HepG2 (cell line): ENCODE data around the gene GNL3. TPM values are rescaled to one million over a fixed set of nuclear protein-coding genes. Genes with fewer than 3 reads are reported as not detected.

Experiments
- ATAC-seq: fragments of 200-7000 bp; cut with Tn5 transposase; 3 replicates; pipeline ENCODE4 v1.9.1; 2020; ENCODE audit warnings: mild to moderate bottlenecking, moderate library complexity
- BruUV-seq: library from RNA; stranded (reverse); fragments of 400-500 nt; replicated peaks from 2 replicates; lab custom pipeline; 2021; lab: Mats Ljungman, UMichigan
- CTCF ChIA-PET: fragments of 300-600 bp; formaldehyde crosslinking; extraction: SDS; loops from one replicate; lab custom pipeline; 2021; ENCODE audit warnings: low total read pairs, inconsistent platforms, low intra/inter-chr PET ratio; lab: Yijun Ruan, JAX
- POLR2A ChIA-PET: fragments of 350-600 bp; sonication (Branson Sonifier 250); formaldehyde crosslinking; loops from one replicate; lab custom pipeline; 2020; ENCODE audit warnings: antibody characterized with exemption, inconsistent platforms; lab: Yijun Ruan, JAX
- DNase-seq: peaks from one replicate; pipeline ENCODE4 v3.0.0-alpha.2; 2015; ENCODE audit warnings: low spot score
- FAIRE-seq: peaks from 3 replicates; lab custom pipeline; 2011; peaks lifted over from hg19 to GRCh38; lab: Jason Lieb, UNC
- H2AFZ ChIP-seq: one replicate; pipeline ENCODE4 v1.6.1; 2011; ENCODE audit warnings: low read length, inconsistent platforms
- H3K27ac ChIP-seq: fragments of 300-600 bp; 3 replicates; pipeline ENCODE4 v1.8.0; 2011; ENCODE audit warnings: mixed run types, mild to moderate bottlenecking, mixed read lengths, low read length, inconsistent platforms; ENCODE audit not compliant: insufficient read depth; ENCODE audit errors: extremely low read length
- H3K27me3 ChIP-seq, 2 experiments: fragments of 200-600 bp in 1 of 2; 2 replicates in 1 of 2; 3 replicates in 1 of 2; pipeline versions ENCODE4 v1.6.0 to v1.8.0; 2011; ENCODE audit warnings: low read length in 2 of 2, mild to moderate bottlenecking in 2 of 2, moderate library complexity in 2 of 2, inconsistent platforms in 1 of 2; ENCODE audit not compliant: insufficient read depth in 2 of 2, control insufficient read depth in 1 of 2
- H3K36me3 ChIP-seq, 2 experiments: fragments of 200-600 bp in 1 of 2; replicated peaks in 1 of 2; 2 replicates in 1 of 2; 3 replicates in 1 of 2; pipeline versions ENCODE4 v1.5.1 to v1.8.0; 2011; ENCODE audit warnings: low read length in 2 of 2, inconsistent platforms in 1 of 2; ENCODE audit not compliant: insufficient read depth in 2 of 2, control insufficient read depth in 1 of 2
- H3K4me1 ChIP-seq: 2 replicates; pipeline ENCODE4 v1.5.1; 2012; ENCODE audit warnings: low read length, inconsistent platforms; ENCODE audit not compliant: insufficient read depth
- H3K4me2 ChIP-seq: 2 replicates; pipeline ENCODE4 v1.6.0; 2011; ENCODE audit warnings: low read depth, low read length, inconsistent platforms
- H3K4me3 ChIP-seq, 3 experiments: fragments of 200-600 bp in 1 of 3; sonication (generic), shearing (Covaris generic) in 1 of 3; replicated peaks in 1 of 3; 2 replicates each; pipeline ENCODE4 v1.5.1; 2011 to 2016; ENCODE audit warnings: low read length in 3 of 3, inconsistent platforms in 2 of 3, low read depth in 2 of 3, mild to moderate bottlenecking in 2 of 3, control low read depth in 1 of 3, mixed read lengths in 1 of 3; ENCODE audit not compliant: insufficient read depth in 1 of 3
- H3K79me2 ChIP-seq: one replicate; pipeline ENCODE4 v1.6.1; 2011; ENCODE audit warnings: low read length, inconsistent platforms; ENCODE audit not compliant: insufficient read depth
- H3K9ac ChIP-seq: 2 replicates; pipeline ENCODE4 v1.6.0; 2011; ENCODE audit warnings: mild to moderate bottlenecking, low read depth, low read length, inconsistent platforms; ENCODE audit not compliant: insufficient read depth
- H3K9me3 ChIP-seq: 2 replicates; pipeline ENCODE4 v1.5.1; 2012; ENCODE audit warnings: mild to moderate bottlenecking, low read length
- H4K20me1 ChIP-seq: 2 replicates; pipeline ENCODE4 v1.6.0; 2011; ENCODE audit warnings: inconsistent platforms, mild to moderate bottlenecking, low read length, moderate library complexity; ENCODE audit not compliant: insufficient read depth
- CEBPB ChIP-seq: IDR thresholded peaks from 2 replicates; pipeline ENCODE4 v1.6.1; 2011; ENCODE audit warnings: low read depth, low read length, improper control_type of control experiment, borderline replicate concordance
- HCFC1 ChIP-seq: fragments of 150-350 bp; IDR thresholded peaks from 2 replicates; pipeline ENCODE4 v1.6.1; 2014; ENCODE audit warnings: low read depth, low read length
- KDM3A ChIP-seq: IDR thresholded peaks from 2 replicates; pipeline ENCODE4 v1.6.1; 2018; ENCODE audit warnings: low read depth, missing compliant biosample characterization
- NBN ChIP-seq: fragments of 450-650 bp; conservative IDR thresholded peaks from 2 replicates; pipeline ENCODE4 v1.6.1; 2017
- SMARCC2 ChIP-seq: fragments of 450-650 bp; IDR thresholded peaks from 2 replicates; pipeline ENCODE4 v1.6.1; 2017; ENCODE audit warnings: antibody characterized with exemption, mild to moderate bottlenecking
- TBP ChIP-seq: sonication (generic); formaldehyde crosslinking; IDR thresholded peaks from 2 replicates; pipeline ENCODE4 v1.5.0; 2020; ENCODE audit warnings: missing genetic modification reagents
- ZNF253 ChIP-seq: sonication (generic); formaldehyde crosslinking; IDR thresholded peaks from 2 replicates; pipeline ENCODE4 v1.8.0; 2022; ENCODE audit warnings: mild to moderate bottlenecking, missing genetic modification reagents, borderline replicate concordance
- ZNF446 ChIP-seq: sonication (generic); formaldehyde crosslinking; IDR thresholded peaks from 2 replicates; pipeline ENCODE4 v1.5.0; 2020; ENCODE audit warnings: mild to moderate bottlenecking, missing genetic modification reagents
- ZNF605 ChIP-seq: sonication (generic); formaldehyde crosslinking; IDR thresholded peaks from 2 replicates; pipeline ENCODE4 v1.8.0; 2022; ENCODE audit warnings: mild to moderate bottlenecking, missing genetic modification reagents
- ZNF607 ChIP-seq: sonication (generic); formaldehyde crosslinking; IDR thresholded peaks from 2 replicates; pipeline ENCODE4 v1.5.1; 2020; ENCODE audit warnings: missing genetic modification reagents, mild to moderate bottlenecking, borderline replicate concordance
- ZNF790 ChIP-seq: sonication (generic); formaldehyde crosslinking; IDR thresholded peaks from 2 replicates; pipeline ENCODE4 v1.8.0; 2022; ENCODE audit warnings: missing genetic modification reagents, mild to moderate bottlenecking, borderline replicate concordance
- ZNF878 ChIP-seq: sonication (generic); formaldehyde crosslinking; IDR thresholded peaks from 2 replicates; pipeline ENCODE4 v1.8.1; 2023; ENCODE audit warnings: mild to moderate bottlenecking, missing genetic modification reagents, moderate library complexity
- WGBS: methylation state at CpG from one replicate; pipeline ENCODE4 v1.1.6; 2017; ENCODE audit warnings: low lambda C conversion rate; 5-methylcytosine and 5-hydroxymethylcytosine counted together
- in situ Hi-C: cut with HindIII; loops from 2 replicates; pipeline ENCODE4 v1.10.0; 2017; ENCODE audit warnings: low pct_unique_long_range_greater_than_20kb; ENCODE audit not compliant: extremely low pct_ligation_motif_present
- intact Hi-C: fragments of 100-400 bp; cut with micrococcal nuclease; formaldehyde crosslinking; loops from one replicate; pipeline ENCODE4 v1.10.0; 2022; ENCODE audit not compliant: unreplicated experiment
- polyA plus RNA-seq, 8 experiments: library from polyadenylated mRNA; depleted of rRNA in 3 of 8; stranded (reverse) in 7 of 8; unstranded in 1 of 8; fragments of >200 nt; fragmentation: Illumina TruSeq in 4 of 8; extraction: Trizol in 4 of 8; gene quantifications; 2 replicates each; pipeline versions ENCODE4 v1.2.1 to v1.2.3, GENCODE V29; 2011 to 2016; ENCODE audit warnings: low read depth in 4 of 8, missing spikeins in 1 of 8, mixed read lengths in 1 of 8; ENCODE audit not compliant: insufficient read depth in 1 of 8
- total RNA-seq, 5 experiments: library from RNA; depleted of rRNA; stranded (reverse); fragments of >200 nt; fragmentation: Illumina TruSeq; extraction: Trizol; gene quantifications; 2 replicates each; pipeline ENCODE4 v1.2.3, GENCODE V29; 2016; ENCODE audit warnings: low read depth in 1 of 5
- TF ChIP-seq, protein P1 (sequence below): sonication (generic); formaldehyde crosslinking; IDR thresholded peaks from 2 replicates; pipeline ENCODE4 v1.4.0; 2020; ENCODE audit warnings: low read depth, mild to moderate bottlenecking, missing genetic modification reagents
- TF ChIP-seq, protein P2 (sequence below): sonication (generic); formaldehyde crosslinking; IDR thresholded peaks from 2 replicates; pipeline ENCODE4 v1.9.0; 2021; ENCODE audit warnings: missing genetic modification reagents, borderline replicate concordance
- TF ChIP-seq, protein P3 (sequence below), 2 experiments: sonication (generic) in 1 of 2; formaldehyde crosslinking in 1 of 2; IDR thresholded peaks; 2 replicates each; pipeline versions ENCODE4 v1.6.1 to v1.9.0; 2014 to 2022; ENCODE audit warnings: antibody characterized with exemption in 1 of 2, borderline replicate concordance in 1 of 2, inconsistent platforms in 1 of 2, low read depth in 1 of 2, missing genetic modification reagents in 1 of 2

Gene GNL3
- total and polyA plus RNA-seq, 2 of the 13 experiments (the other 11 are each of a cell fraction or from before 2014, with no cell fraction given), result 129 to 257 TPM

DNA sequence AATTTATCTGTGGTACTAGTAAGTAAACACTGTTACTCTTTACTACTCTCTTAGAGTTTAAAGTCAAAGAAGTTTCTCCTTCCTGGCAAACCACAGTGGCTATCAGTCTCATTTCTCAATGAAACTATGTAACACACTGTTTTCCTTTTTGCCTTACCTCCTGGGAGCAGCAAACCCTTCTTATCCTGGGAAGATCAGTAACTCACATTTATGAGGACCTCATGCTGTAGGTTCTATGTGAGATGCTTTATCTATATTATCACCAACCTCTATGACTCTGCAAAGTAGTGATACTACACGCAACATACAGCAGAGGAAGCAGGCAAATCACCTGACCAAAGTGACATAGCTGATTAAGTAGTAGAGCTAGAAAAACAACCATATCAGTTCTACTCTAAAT lies 35.4 kb upstream of the GNL3 start:
- WGBS, result 100% methylated on average over 1 of the region's 1 CpG

DNA sequence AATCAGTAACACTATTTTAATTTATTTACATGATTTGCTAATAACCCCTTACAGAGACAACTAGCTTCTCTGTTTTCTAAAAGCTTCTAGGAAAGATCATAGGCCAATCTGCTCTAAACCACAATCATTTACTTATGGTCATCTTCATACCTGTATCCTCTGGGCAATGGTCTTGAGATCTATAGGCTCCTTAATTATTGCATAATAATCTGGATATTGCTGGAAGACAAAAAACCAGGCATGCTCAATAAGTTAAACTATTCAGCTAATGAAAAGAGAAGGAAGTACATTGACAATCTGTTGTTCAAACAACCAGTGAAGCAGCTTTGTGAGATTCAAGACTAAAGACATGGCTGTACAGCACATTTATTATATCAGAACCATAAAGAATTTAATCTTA lies 34.2 kb upstream of the GNL3 start:
- DNase-seq (no peak), FAIRE-seq (no peak), ATAC-seq (no peak)
- Histone ChIP-seq H3K4me2 (no peak overlapping the region), H3K9me3 (no peaks in the 10 kb centered on the region), H4K20me1 (no peaks in the 10 kb centered on the region), H3K79me2 (no peaks in the 10 kb centered on the region), H2AFZ (no peak overlapping the region), H3K4me3 (no peak overlapping the region), H3K4me1 (no peaks in the 10 kb centered on the region), H3K27ac (no peak overlapping the region), H3K27me3 (no peaks in the 10 kb centered on the region), H3K36me3 (peaks cover 11 to 62% of the 10 kb centered on the region in 2 experiments), H3K9ac (no peak overlapping the region)
- no TSS peak for BruUV-seq
- CTCF ChIA-PET, result no interaction called here
- intact Hi-C loops (no loop called here), in situ Hi-C loops (no loop called here)
- POLR2A ChIA-PET, result interaction anchor here (0.6 kb wide), 1 partner anchor 27 kb away, joined by 3 read pairs; no protein-coding TSS in a partner anchor
- TF ChIP-seq, protein P1, sequence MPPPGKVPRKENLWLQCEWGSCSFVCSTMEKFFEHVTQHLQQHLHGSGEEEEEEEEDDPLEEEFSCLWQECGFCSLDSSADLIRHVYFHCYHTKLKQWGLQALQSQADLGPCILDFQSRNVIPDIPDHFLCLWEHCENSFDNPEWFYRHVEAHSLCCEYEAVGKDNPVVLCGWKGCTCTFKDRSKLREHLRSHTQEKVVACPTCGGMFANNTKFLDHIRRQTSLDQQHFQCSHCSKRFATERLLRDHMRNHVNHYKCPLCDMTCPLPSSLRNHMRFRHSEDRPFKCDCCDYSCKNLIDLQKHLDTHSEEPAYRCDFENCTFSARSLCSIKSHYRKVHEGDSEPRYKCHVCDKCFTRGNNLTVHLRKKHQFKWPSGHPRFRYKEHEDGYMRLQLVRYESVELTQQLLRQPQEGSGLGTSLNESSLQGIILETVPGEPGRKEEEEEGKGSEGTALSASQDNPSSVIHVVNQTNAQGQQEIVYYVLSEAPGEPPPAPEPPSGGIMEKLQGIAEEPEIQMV (CRISPR knock-in tag), result no peak
- TF ChIP-seq, protein P2, sequence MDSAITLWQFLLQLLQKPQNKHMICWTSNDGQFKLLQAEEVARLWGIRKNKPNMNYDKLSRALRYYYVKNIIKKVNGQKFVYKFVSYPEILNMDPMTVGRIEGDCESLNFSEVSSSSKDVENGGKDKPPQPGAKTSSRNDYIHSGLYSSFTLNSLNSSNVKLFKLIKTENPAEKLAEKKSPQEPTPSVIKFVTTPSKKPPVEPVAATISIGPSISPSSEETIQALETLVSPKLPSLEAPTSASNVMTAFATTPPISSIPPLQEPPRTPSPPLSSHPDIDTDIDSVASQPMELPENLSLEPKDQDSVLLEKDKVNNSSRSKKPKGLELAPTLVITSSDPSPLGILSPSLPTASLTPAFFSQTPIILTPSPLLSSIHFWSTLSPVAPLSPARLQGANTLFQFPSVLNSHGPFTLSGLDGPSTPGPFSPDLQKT (CRISPR knock-in tag), result no peak
- peak; percentile 13; the same call in 1 of the 2 replicates for TF ChIP-seq CEBPB
- TF ChIP-seq, protein P3, sequence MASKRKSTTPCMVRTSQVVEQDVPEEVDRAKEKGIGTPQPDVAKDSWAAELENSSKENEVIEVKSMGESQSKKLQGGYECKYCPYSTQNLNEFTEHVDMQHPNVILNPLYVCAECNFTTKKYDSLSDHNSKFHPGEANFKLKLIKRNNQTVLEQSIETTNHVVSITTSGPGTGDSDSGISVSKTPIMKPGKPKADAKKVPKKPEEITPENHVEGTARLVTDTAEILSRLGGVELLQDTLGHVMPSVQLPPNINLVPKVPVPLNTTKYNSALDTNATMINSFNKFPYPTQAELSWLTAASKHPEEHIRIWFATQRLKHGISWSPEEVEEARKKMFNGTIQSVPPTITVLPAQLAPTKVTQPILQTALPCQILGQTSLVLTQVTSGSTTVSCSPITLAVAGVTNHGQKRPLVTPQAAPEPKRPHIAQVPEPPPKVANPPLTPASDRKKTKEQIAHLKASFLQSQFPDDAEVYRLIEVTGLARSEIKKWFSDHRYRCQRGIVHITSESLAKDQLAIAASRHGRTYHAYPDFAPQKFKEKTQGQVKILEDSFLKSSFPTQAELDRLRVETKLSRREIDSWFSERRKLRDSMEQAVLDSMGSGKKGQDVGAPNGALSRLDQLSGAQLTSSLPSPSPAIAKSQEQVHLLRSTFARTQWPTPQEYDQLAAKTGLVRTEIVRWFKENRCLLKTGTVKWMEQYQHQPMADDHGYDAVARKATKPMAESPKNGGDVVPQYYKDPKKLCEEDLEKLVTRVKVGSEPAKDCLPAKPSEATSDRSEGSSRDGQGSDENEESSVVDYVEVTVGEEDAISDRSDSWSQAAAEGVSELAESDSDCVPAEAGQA (IDR thresholded peaks at IDR 0.05; ENCODE audit: low read depth), result no peak
- TF ChIP-seq, protein P3 (CRISPR knock-in tag; IDR thresholded peaks at IDR 0.05; ENCODE audit: borderline replicate concordance), result no peak
- TF ChIP-seq ZNF790 (CRISPR knock-in tag), result no peak
- no peak for TF ChIP-seq KDM3A (CRISPR knock-in tag)

More for the DNA sequence above, 35.4 kb upstream of the GNL3 start:
- TF ChIP-seq ZNF253 (CRISPR knock-in tag), result no peak
- no peak for TF ChIP-seq ZNF878
- TF ChIP-seq ZNF605 (CRISPR knock-in tag), result no peak
- TF ChIP-seq HCFC1, result no peak
- TF ChIP-seq ZNF607 (CRISPR knock-in tag), result no peak
- no peak for TF ChIP-seq SMARCC2
- TF ChIP-seq NBN, result no peak
- TF ChIP-seq ZNF446 (CRISPR knock-in tag), result no peak
- TF ChIP-seq TBP (CRISPR knock-in tag), result no peak
- no peak for FAIRE-seq
- CTCF ChIA-PET, result no interaction called here
- ATAC-seq, result no peak
- no peaks in the 10 kb centered on the region for H3K9me3 ChIP-seq
- no peaks in the 10 kb centered on the region for H3K4me1 ChIP-seq
- no peaks in the 10 kb centered on the region for H4K20me1 ChIP-seq
- H3K36me3 ChIP-seq, result peaks cover 9 to 62% of the 10 kb centered on the region in 2 experiments
- DNase-seq, result no peak
- no TSS peak for BruUV-seq
- H3K27ac ChIP-seq, result no peak overlapping the region
- in situ Hi-C loops, result no loop called here
- H3K4me3 ChIP-seq, result no peak overlapping the region
- no peak overlapping the region for H3K4me2 ChIP-seq
- no peak overlapping the region for H2AFZ ChIP-seq
- POLR2A ChIA-PET, result no interaction called here
- intact Hi-C loops, result no loop called here
- no peaks in the 10 kb centered on the region for H3K27me3 ChIP-seq
- H3K9ac ChIP-seq, result no peak overlapping the region
- no peaks in the 10 kb centered on the region for H3K79me2 ChIP-seq
